Parathyroid adenoma (tissue), 2 donors: Measurements from ENCODE around the gene FAM149A.

Source experiments
- H2AFZ ChIP-seq: fragments of 300-600 bp; sonication (generic); one replicate; pipeline ENCODE4 v1.7.0; 2017; ENCODE audit warnings: antibody characterized with exemption, mild to moderate bottlenecking
- H3K27ac ChIP-seq: fragments of 300-600 bp; sonication (generic); one replicate; pipeline ENCODE4 v1.7.0; 2017
- H3K27me3 ChIP-seq: fragments of 300-600 bp; sonication (generic); one replicate; pipeline ENCODE4 v1.7.0; 2017; ENCODE audit warnings: low read length; ENCODE audit not compliant: control insufficient read depth, insufficient read depth
- H3K36me3 ChIP-seq: fragments of 300-600 bp; sonication (generic); one replicate; pipeline ENCODE4 v1.7.0; 2017; ENCODE audit warnings: low read length; ENCODE audit not compliant: control insufficient read depth, insufficient read depth
- H3K4me1 ChIP-seq: fragments of 300-600 bp; sonication (generic); one replicate; pipeline ENCODE4 v1.7.0; 2017; ENCODE audit warnings: control low read depth
- H3K4me2 ChIP-seq: fragments of 300-600 bp; sonication (generic); one replicate; pipeline ENCODE4 v1.7.0; 2017; ENCODE audit warnings: low read length
- H3K4me3 ChIP-seq: fragments of 300-600 bp; sonication (generic); one replicate; pipeline ENCODE4 v1.7.0; 2017; ENCODE audit warnings: low read depth, low read length
- H3K79me2 ChIP-seq: fragments of 300-600 bp; sonication (generic); one replicate; pipeline ENCODE4 v1.7.0; 2017; ENCODE audit warnings: control low read depth
- H3K9ac ChIP-seq: fragments of 300-600 bp; sonication (generic); one replicate; pipeline ENCODE4 v1.7.0; 2017; ENCODE audit warnings: mild to moderate bottlenecking
- H3K9me3 ChIP-seq: fragments of 300-600 bp; sonication (generic); one replicate; pipeline ENCODE4 v1.7.0; 2017; ENCODE audit warnings: low read length; ENCODE audit not compliant: control insufficient read depth
- CTCF ChIP-seq: fragments of 300-600 bp; sonication (generic); IDR thresholded peaks from one replicate; pipeline ENCODE4 v1.7.0; 2017; ENCODE audit warnings: antibody characterized with exemption, mild to moderate bottlenecking
- donor health status: primary hyperparathyroidism.

The FAM149A gene

GRCh38 chr4:186190581-186191199, 86.2 kb downstream of the FAM149A start:
- H3K4me2 ChIP-seq, result peak overlapping the region; percentile 82
- H3K27ac ChIP-seq, result peak overlapping the region; percentile 90
- H3K36me3 ChIP-seq, result no peaks in the 10 kb centered on the region
- H2AFZ ChIP-seq, result peak overlapping the region; percentile 91
- H3K4me1 ChIP-seq, result no peaks in the 10 kb centered on the region
- H3K4me3 ChIP-seq, result peak overlapping the region; percentile 72
- TF ChIP-seq CTCF, result no peak
- H3K9me3 ChIP-seq, result no peaks in the 10 kb centered on the region
- H3K79me2 ChIP-seq, result no peaks in the 10 kb centered on the region
- H3K27me3 ChIP-seq, result no peaks in the 10 kb centered on the region
- peak overlapping the region; percentile 35 for H3K9ac ChIP-seq

- Histone ChIP-seq H3K79me2 (no peaks in the 10 kb centered on the region), H3K9me3 (no peaks in the 10 kb centered on the region), H3K27ac (peak within 1 kb of the TSS; percentile 90), H3K27me3 (no peaks in the 10 kb centered on the region), H3K4me1 (no peaks in the 10 kb centered on the region), H2AFZ (peak within 1 kb of the TSS; percentile 91), H3K36me3 (no peaks in the 10 kb centered on the region), H3K4me3 (peak within 1 kb of the TSS; percentile 72), H3K4me2 (peak within 1 kb of the TSS; percentile 82), H3K9ac (peak within 1 kb of the TSS; percentile 37)
- TF ChIP-seq CTCF, result peak; percentile 22
Observed at GRCh38 chr4:186191200-186192065, 86.9 kb downstream of the FAM149A start, which contains the start of gene CYP4V2. CYP4V2 (plus strand) TSS chr4:186191567; CDS start chr4:186191824, 257 bp downstream.

- H3K36me3 ChIP-seq, result no peaks in the 10 kb centered on the region
- H2AFZ ChIP-seq, result peak overlapping the region; percentile 91
- H3K4me2 ChIP-seq, result peak overlapping the region; percentile 82
- no peak for TF ChIP-seq CTCF
- H3K4me1 ChIP-seq, result no peaks in the 10 kb centered on the region
- peak overlapping the region; percentile 72 for H3K4me3 ChIP-seq
- no peaks in the 10 kb centered on the region for H3K27me3 ChIP-seq
- H3K27ac ChIP-seq, result peak overlapping the region; percentile 90
- no peaks in the 10 kb centered on the region for H3K79me2 ChIP-seq
- peak overlapping the region; percentile 37 for H3K9ac ChIP-seq
- no peaks in the 10 kb centered on the region for H3K9me3 ChIP-seq
Observed at GRCh38 chr4:186192066-186192612, 87.6 kb downstream of the FAM149A start.

GRCh38 chr4:186193851-186194250, 89.3 kb downstream of the FAM149A start:
- H3K27ac ChIP-seq, result no peak overlapping the region

More at GRCh38 chr4:186193851-186194250, 89.3 kb downstream of the FAM149A start:
- Histone ChIP-seq H3K9me3 (no peaks in the 10 kb centered on the region), H3K9ac (no peak overlapping the region), H3K4me2 (no peak overlapping the region), H2AFZ (no peak overlapping the region), H3K27me3 (no peaks in the 10 kb centered on the region), H3K79me2 (no peaks in the 10 kb centered on the region), H3K4me3 (no peak overlapping the region), H3K4me1 (no peaks in the 10 kb centered on the region), H3K36me3 (no peaks in the 10 kb centered on the region)
- no peak for TF ChIP-seq CTCF
